HG02885 (cell line): ENCODE measurements around the gene ENG.
A peak's percentile ranks its signal among the peaks of the same experiment; 100 is the strongest.

Experiments used
- ATAC-seq: cut with Tn5 transposase; IDR thresholded peaks from one replicate; pipeline ENCODE4 v1.9.1; 2021; ENCODE audit warnings: mild to moderate bottlenecking; ENCODE audit not compliant: unreplicated experiment, poor library complexity

The ENG gene

DNA sequence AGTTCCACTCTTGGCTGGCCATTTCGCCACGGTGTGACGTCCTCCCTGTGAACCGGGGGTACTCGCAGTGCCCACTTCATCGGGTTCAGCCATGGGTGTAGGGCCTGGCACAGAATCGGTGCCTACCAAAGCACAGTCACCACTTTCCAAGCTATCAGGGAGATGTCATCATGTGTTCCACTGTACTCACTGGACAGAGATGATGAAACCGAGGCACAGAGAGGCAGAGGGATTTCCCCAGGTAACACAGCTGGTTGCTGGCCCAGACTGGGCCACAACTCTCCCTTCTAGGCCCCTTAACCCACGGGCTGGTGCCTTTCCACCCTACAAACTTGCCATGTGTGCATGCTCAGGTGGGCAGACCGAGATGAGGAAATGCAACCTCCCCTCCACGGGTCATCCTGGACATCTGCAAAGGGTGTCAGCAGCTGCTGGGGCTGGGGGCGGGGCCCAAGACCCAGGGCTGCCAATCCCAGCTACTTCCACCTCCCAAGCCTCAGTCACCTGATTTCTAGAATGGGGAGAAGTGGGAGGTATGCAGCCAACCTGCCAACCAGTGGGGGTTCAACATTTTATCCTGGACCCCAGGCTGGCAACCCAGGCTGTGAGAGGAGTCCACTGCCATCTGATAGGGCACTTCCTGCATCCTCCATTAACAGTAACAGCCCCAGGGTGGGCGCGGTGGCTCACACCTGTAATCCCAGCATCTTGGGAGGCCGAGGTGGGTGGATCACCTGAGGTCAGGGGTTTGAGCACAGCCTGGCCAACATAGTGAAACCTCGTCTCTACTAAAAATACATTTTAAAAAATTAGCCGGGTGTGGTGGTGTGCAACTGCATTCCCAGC lies 75.1 kb downstream of the ENG start:
- ATAC-seq, result peak; percentile 46

GRCh38 chr9:127778280-127779135 lies 76.0 kb downstream of the ENG start, which contains the start of gene SH2D3C:
Gene SH2D3C, minus strand, starts transcription at chr9:127778666. Its CDS starts 39 bp downstream, at chr9:127778627.
- peak; percentile 44 for ATAC-seq

- no peak for ATAC-seq
Observed at GRCh38 chr9:127777368-127777980, 77.0 kb downstream of the ENG start.

DNA sequence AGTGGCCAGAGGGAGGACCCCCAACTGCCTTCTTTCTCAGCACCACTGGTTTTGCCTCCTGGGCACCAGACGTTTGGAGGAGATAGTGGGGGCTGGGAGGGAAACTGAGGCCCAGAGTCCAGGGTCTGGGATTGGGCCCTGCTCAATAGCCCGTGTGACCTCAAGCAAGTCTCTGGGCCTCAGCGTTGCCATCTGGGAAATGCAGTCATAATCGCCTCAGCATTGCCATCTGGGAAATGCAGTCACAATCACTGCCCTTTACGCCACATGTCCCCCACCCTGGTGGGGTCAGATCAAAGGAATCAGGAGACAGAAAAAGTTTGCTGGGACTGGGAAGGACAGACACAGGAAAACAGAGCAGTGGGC lies 77.6 kb downstream of the ENG start:
- ATAC-seq, result no peak

DNA sequence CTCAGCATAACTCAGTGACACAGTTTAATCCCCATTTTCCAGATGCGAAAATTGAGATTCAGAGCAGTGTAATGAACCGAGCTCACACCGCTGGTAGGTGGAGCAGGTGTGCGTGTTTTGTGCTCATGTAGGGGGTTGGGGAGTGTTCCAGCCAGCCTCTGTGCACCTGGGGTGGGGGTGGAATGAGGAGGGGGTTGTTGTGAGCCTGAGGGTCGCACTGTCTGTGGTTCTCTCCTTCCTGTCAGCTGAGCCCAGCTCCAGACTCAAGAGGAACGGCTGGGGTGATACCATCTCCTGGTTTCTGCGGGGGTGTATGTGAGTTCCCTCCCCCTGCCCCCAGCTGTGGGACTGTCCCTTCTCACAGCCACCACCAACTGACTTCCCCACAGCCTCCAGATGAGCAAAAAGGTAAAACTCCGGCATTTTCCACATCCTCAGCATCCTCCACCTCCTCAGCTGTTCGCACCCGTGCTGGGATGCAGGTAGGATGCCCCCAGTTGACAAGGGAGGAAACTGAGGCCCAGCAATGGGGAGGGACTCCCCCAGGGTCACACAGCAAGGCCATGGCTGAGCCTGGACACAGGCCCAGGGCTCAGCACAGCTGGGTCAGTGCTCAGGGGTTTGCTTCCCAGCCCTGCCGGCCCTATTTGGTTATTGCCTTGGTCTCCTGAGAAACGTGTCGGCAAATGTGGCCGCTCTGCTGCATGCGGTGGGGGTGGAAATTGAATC lies 78.1 kb downstream of the ENG start:
- ATAC-seq, result no peak

- no peak for ATAC-seq
Observed at GRCh38 chr9:127773981-127774380, 80.5 kb downstream of the ENG start.

DNA sequence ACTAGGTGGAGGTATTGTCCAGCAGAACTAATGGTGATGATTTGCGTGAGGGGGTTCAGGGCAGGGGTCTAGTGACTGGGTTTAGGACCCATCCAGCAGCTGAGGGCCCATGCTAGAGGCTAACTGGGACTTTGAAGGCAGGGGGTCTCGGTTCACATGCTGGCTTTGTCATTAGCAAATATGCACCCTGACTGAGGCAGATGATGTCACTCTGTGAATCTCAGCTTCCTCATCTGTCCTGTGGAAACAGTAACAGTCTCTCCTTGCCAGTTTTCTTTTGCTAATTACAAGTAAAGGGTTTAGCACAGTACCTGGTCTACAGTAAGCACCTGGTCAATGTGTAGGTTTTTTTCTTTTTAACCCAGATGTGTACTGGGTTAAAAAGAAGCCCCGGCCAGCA lies 81.2 kb downstream of the ENG start:
- ATAC-seq, result no peak

DNA sequence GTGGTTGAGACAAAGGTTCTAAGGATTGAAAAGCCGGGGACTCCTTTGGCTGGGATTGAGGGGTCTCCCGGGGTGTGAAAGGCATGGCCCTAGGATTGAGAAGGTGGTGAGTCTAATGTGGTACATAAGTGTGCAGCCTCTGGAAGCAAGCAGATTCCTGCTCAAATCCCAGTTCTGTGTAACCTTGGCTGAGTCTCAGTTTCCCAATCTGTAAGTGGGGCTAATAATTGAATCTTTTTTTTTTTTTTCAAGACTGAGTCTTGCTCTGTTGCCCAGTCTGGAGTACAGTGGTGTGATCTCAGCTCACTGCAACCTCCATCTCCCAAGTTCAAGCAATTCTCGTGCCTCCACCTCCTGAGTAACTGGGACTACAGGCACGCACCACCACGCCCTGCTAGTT lies 81.9 kb downstream of the ENG start:
- ATAC-seq, result no peak

DNA sequence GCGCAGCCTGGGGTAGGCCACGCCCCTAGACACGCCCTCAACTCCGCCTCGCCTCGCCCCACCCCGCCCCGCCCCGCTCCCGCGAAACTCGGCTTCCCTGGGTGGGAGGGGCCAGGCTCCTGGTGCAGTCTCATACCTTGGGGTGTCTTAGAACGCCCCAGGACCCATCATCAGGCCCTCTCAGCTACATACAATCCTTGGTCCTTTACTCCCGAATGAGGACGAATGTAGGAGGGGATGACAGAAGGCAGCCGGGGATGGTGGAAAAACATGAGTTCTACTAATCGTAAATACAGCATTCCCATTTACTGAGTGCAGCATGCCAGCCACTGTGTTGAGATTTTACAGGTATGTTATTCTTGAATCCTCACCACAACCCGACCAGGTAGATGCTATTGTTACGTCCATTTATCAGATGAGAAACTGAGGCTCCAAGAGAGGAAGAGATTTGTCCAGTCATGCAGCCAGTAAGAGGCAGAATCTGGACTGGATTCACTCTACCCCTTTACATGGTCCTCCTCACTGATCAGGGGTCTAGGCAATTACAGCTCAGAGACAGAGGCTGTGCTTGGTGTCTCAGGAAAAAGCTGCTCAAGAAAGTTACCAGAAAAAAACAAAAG lies 82.8 kb downstream of the ENG start:
- ATAC-seq, result no peak

DNA sequence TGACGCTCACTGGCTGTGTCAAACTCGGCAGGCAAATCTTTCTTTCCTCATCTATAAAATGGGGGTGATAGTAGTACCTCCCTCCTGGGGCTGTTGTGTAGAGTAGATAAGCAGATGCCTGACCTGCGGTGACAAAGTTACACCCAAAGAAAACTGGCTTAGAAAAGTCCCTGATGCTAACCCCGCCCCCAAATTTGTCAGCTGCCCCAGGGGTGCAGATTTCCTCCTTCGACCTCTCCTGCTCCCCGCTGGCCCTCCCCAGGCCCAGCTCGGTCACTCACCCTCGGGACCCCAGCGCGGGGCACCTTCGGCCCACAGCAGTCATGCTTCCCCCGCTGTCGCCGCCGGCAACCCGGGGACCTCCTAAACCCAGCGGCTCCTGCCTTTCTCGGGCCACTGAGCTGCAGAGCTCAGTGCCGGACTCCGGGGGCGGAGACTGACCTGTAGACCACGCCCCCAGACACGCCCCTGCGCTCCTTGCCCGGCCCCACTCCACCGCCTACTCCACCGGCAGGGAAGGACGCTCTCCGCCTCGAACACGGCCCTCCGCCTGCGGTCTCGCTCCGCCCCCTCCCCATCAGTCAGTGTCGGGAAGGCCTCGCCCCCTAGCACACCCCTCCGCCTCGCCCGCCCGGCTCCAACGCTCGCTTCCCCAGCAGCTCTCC lies 83.4 kb downstream of the ENG start:
- peak; percentile 86 for ATAC-seq

GRCh38 chr9:127770583-127770904 lies 83.9 kb downstream of the ENG start:
- no peak for ATAC-seq

- ATAC-seq, result no peak
Observed at GRCh38 chr9:127769929-127770582, 84.4 kb downstream of the ENG start.

DNA sequence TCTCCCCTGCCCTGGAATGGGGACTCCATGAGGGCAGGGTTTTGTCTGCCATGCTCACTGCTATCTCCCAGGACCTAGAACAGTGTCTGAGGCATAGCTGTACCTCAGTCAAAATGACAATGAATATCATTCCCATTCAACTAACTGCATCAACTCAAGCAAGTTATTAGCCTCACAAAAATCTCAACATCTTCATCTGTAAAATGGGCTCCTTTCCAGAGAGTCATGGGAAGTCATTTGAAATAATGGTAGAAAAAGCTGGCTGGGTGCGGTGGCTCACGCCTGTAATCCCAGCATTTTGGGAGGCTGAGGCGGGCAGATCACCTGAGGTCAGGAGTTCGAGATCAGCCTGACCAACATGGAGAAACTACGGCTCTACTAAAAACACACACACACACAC lies 85.4 kb downstream of the ENG start:
- no peak for ATAC-seq

DNA sequence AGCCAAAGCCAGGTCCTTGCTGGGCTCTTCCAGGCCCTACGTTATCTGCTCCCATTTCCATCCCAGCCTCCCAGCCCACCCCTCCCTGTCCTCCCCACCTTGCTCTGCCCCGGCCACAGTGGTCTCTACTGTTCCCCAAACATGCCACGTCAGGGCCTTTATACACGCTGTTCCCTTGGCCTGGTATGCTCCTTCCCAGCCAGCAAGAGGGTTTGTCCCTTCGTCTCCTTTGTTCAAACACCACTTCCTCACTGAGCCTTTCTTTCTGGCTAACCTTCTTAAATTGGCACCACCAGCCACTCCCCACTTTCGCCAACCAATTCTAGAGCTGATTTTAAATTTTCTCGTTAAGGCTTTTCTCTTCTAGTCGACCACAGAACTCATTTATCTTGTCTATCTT lies 85.8 kb downstream of the ENG start:
- no peak for ATAC-seq

DNA sequence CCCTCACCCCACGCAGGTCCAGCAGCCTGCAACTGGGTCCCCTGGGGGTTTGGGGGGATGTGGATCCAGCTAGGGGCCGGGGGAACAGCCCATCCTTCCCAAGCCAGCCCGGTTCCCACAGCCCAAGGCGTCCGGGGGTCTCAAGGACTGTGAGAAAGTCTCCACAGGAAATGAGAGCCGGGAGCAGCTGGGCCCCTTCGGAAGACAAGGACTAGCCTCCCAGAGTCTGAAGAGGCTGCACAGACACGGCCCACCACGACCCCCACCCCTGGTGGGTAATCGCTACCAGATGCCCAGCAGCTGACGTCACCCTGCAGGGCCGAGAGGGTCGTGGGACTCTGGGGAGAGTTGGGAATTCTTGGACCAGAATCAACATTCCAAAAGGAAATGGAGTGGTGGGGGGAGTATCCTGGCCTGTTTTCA lies 86.5 kb downstream of the ENG start:
- ATAC-seq, result no peak

GRCh38 chr9:127767410-127767809 lies 87.0 kb downstream of the ENG start:
- no peak for ATAC-seq

DNA sequence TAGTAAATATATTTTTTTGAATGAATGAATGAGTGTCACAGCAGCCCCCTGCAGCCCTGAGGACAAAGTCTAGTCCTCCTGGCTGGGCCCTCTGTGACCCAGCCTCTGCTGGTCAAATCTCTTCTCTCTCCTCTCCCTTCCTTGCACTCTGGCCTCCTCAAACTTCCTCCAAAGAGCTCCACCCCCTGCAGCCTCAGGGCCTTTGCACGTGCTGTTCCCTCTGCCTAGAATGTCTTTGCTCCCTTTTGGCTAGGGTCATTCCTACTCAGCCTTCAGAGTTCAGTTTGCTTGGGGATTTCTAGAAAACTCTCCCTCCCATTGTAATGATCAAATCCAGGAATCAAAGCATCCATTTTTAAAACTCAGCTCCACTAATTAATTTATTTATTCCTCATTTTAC lies 89.0 kb downstream of the ENG start:
- ATAC-seq, result no peak
